ENCODE measurements around the gene MUCL3.
"Not testable (repeated sequence)": the region's sequence is repeated elsewhere in the genome, so short reads cannot be mapped to it uniquely, and the experiment has no call there.

Gene MUCL3

GRCh38 chr6:30940361-30940986 lies at the start of gene MUCL3:
TSS of gene MUCL3 (plus strand) at chr6:30940973. CDS start at chr6:30941000, 27 bp downstream.
- DNase-seq = no peak

GRCh38 chr6:30891450-30891723 lies 49.4 kb upstream of the MUCL3 start:
- no peak for DNase-seq

GRCh38 chr6:30891816-30892538 lies 48.8 kb upstream of the MUCL3 start:
- DNase-seq = peak; percentile 11

GRCh38 chr6:30893001-30893591 lies 47.7 kb upstream of the MUCL3 start:
- no peak for DNase-seq

- DNase-seq = no peak
Observed at GRCh38 chr6:30893666-30894065, 47.1 kb upstream of the MUCL3 start.

GRCh38 chr6:30894381-30894780 lies 46.4 kb upstream of the MUCL3 start:
- DNase-seq = no peak

GRCh38 chr6:30894935-30895334 lies 45.8 kb upstream of the MUCL3 start:
- DNase-seq = no peak

- DNase-seq = no peak
Observed at GRCh38 chr6:30895343-30895742, 45.4 kb upstream of the MUCL3 start.

- no peak for DNase-seq
Observed at GRCh38 chr6:30896541-30896940, 44.2 kb upstream of the MUCL3 start.

GRCh38 chr6:30897882-30898281 lies 42.9 kb upstream of the MUCL3 start:
- no peak for DNase-seq

- no peak for DNase-seq
Observed at GRCh38 chr6:30898750-30899360, 41.9 kb upstream of the MUCL3 start.

GRCh38 chr6:30900863-30901417 lies 39.8 kb upstream of the MUCL3 start:
- no peak for DNase-seq

- DNase-seq = no peak
Observed at GRCh38 chr6:30901436-30901835, 39.3 kb upstream of the MUCL3 start.

GRCh38 chr6:30902196-30902595 lies 38.6 kb upstream of the MUCL3 start:
- DNase-seq = not testable (repeated sequence)

- no peak for DNase-seq
Observed at GRCh38 chr6:30902709-30903108, 38.1 kb upstream of the MUCL3 start.

GRCh38 chr6:30903236-30903635 lies 37.5 kb upstream of the MUCL3 start:
- DNase-seq = no peak

- DNase-seq = not testable (repeated sequence)
Observed at GRCh38 chr6:30907290-30907757, 33.4 kb upstream of the MUCL3 start.

GRCh38 chr6:30907758-30908591 lies 32.8 kb upstream of the MUCL3 start, which contains the start of gene GTF2H4:
TSS of gene GTF2H4 (plus strand) at chr6:30908207.
- peak; percentile 94 for DNase-seq

GRCh38 chr6:30908700-30909099 lies 32.1 kb upstream of the MUCL3 start:
- DNase-seq = no peak

- DNase-seq = not testable (repeated sequence)
Observed at GRCh38 chr6:30910473-30910872, 30.3 kb upstream of the MUCL3 start.

GRCh38 chr6:30912746-30913520 lies 27.8 kb upstream of the MUCL3 start:
- no peak for DNase-seq

- no peak for DNase-seq
Observed at GRCh38 chr6:30913721-30914075, 27.1 kb upstream of the MUCL3 start.

Data from activated CD8-positive, alpha-beta memory T cell treated with anti-CD3 and anti-CD28 coated beads, Interleukin-2, amount 50 U/mL, for 4 hours (primary cell).